CD4-positive, alpha-beta T cell (primary cell): ENCODE measurements around the gene SLIT1. TPM values are rescaled to one million over a fixed set of nuclear protein-coding genes. Genes with fewer than 3 reads are reported as not detected.
"Not testable (repeated sequence)": the region's sequence is repeated elsewhere in the genome, so short reads cannot be mapped to it uniquely, and the experiment has no call there.

Experiments used
- ATAC-seq: fragments of 200-7000 bp; cut with Tn5 transposase; one replicate; pipeline ENCODE4 v1.10.0; 2022; ENCODE audit warnings: mild to moderate bottlenecking; ENCODE audit not compliant: poor library complexity
- CTCF ChIA-PET: fragments of 350-600 bp; sonication (Branson Sonifier 250); formaldehyde crosslinking; loops from one replicate; lab custom pipeline; 2021; ENCODE audit warnings: antibody characterized with exemption, inconsistent platforms; lab: Charles Lee
- POLR2A ChIA-PET: fragments of 350-600 bp; sonication (Branson Sonifier 250); formaldehyde crosslinking; loops from one replicate; lab custom pipeline; 2021; ENCODE audit warnings: antibody characterized with exemption, inconsistent platforms; lab: Charles Lee
- DNase-seq, 14 experiments: peaks; one replicate each; pipeline ENCODE4 v3.0.0-alpha.2; 2013 to 2020; ENCODE audit warnings: mixed read lengths in 2 of 14
- H3K27ac ChIP-seq, 2 donors: one replicate each; pipeline versions ENCODE4 v1.5.1 to v1.7.0; 2013; ENCODE audit warnings: low read length in 2 of 2, low read depth in 1 of 2, mild to moderate bottlenecking in 1 of 2
- H3K27me3 ChIP-seq, 2 experiments: 1 replicate in 1 of 2; 2 replicates in 1 of 2; pipeline versions ENCODE4 v1.6.1 to v1.7.0; 2013; ENCODE audit warnings: low read length in 2 of 2, control low read depth in 1 of 2, mild to moderate bottlenecking in 1 of 2, moderate library complexity in 1 of 2; ENCODE audit not compliant: insufficient read depth in 2 of 2, control insufficient read depth in 1 of 2
- H3K36me3 ChIP-seq: one replicate; pipeline ENCODE4 v1.6.1; 2013; ENCODE audit warnings: low read length, control low read depth; ENCODE audit not compliant: insufficient read depth
- H3K4me1 ChIP-seq: one replicate; pipeline ENCODE4 v1.6.1; 2013; ENCODE audit warnings: low read length, control low read depth; ENCODE audit not compliant: insufficient read depth
- H3K4me3 ChIP-seq: one replicate; pipeline ENCODE4 v1.5.1; 2013; ENCODE audit warnings: mild to moderate bottlenecking, low read length, moderate library complexity
- H3K9me3 ChIP-seq, 2 experiments: 1 replicate in 1 of 2; 2 replicates in 1 of 2; pipeline versions ENCODE4 v1.6.1 to v1.7.0; 2013; ENCODE audit warnings: low read length in 2 of 2, mild to moderate bottlenecking in 2 of 2, control low read depth in 1 of 2, moderate library complexity in 1 of 2; ENCODE audit not compliant: control insufficient read depth in 1 of 2, insufficient read depth in 1 of 2
- H3K27ac Mint-ChIP-seq: one replicate; pipeline ENCODE4 v1.8.0; 2020; ENCODE audit warnings: mixed read lengths
- H3K27me3 Mint-ChIP-seq: one replicate; pipeline ENCODE4 v1.8.0; 2021; ENCODE audit warnings: mixed read lengths
- H3K36me3 Mint-ChIP-seq: one replicate; pipeline ENCODE4 v1.8.0; 2021; ENCODE audit warnings: low read depth, mixed read lengths
- H3K4me1 Mint-ChIP-seq: one replicate; pipeline ENCODE4 v1.8.0; 2021; ENCODE audit warnings: low read depth, mixed read lengths
- H3K4me3 Mint-ChIP-seq: one replicate; pipeline ENCODE4 v1.8.0; 2020; ENCODE audit warnings: mild to moderate bottlenecking, mixed read lengths
- H3K9me3 Mint-ChIP-seq: one replicate; pipeline ENCODE4 v1.8.0; 2020; ENCODE audit warnings: mixed read lengths
- CTCF ChIP-seq: fragments of 200-600 bp; IDR thresholded peaks from one replicate; pipeline ENCODE4 v1.8.0; 2022; ENCODE audit warnings: antibody characterized with exemption, mild to moderate bottlenecking
- intact Hi-C, 2 experiments: fragments of 100-400 bp; cut with DNase I in 1 of 2; cut with micrococcal nuclease in 1 of 2; formaldehyde crosslinking; loops; one replicate each; pipeline versions ENCODE4 v1.15.1 to v1.9.0; 2023 to 2025; cut with DNase I, micrococcal nuclease
- total RNA-seq, 174 experiments: library from RNA in 2 of 174; stranded (reverse) in 2 of 174; gene quantifications; one replicate each; pipeline ENCODE4 v1.2.3 and lab custom pipeline; 2021 to 2026

SLIT1 gene
- total RNA-seq, 2 experiments from 2014 or later, result 0.30 to 0.39 TPM

GRCh38 chr10:97034301-97034700 lies 151.5 kb downstream of the SLIT1 start:
- no peaks in the 10 kb centered on the region for H3K9me3 Mint-ChIP-seq
- H3K4me3 ChIP-seq, result no peak overlapping the region
- no peak for DNase-seq
- no peaks in the 10 kb centered on the region for H3K36me3 ChIP-seq
- H3K9me3 ChIP-seq, result no peaks in the 10 kb centered on the region
- no peak for ATAC-seq
- no peaks in the 10 kb centered on the region for H3K36me3 Mint-ChIP-seq
- no peak overlapping the region for H3K4me3 Mint-ChIP-seq
- H3K27me3 ChIP-seq, result peaks cover 0 to 5% of the 10 kb centered on the region in 2 experiments
- ChIA-PET CTCF (interaction anchor here (0.7 kb wide), 1 partner anchor 9 kb away, joined by 3 read pairs; no protein-coding TSS in a partner anchor), POLR2A (no interaction called here)
- no peaks in the 10 kb centered on the region for H3K27me3 Mint-ChIP-seq
- peaks cover 9% of the 10 kb centered on the region for H3K4me1 Mint-ChIP-seq
- peaks cover 10% of the 10 kb centered on the region for H3K4me1 ChIP-seq
- intact Hi-C loops, result no loop called here
- no peak for TF ChIP-seq CTCF
- no peak overlapping the region for H3K27ac Mint-ChIP-seq
- no peak overlapping the region for H3K27ac ChIP-seq

GRCh38 chr10:97033841-97034240 lies 151.9 kb downstream of the SLIT1 start:
- not testable (repeated sequence) for H3K27me3 Mint-ChIP-seq

DNA sequence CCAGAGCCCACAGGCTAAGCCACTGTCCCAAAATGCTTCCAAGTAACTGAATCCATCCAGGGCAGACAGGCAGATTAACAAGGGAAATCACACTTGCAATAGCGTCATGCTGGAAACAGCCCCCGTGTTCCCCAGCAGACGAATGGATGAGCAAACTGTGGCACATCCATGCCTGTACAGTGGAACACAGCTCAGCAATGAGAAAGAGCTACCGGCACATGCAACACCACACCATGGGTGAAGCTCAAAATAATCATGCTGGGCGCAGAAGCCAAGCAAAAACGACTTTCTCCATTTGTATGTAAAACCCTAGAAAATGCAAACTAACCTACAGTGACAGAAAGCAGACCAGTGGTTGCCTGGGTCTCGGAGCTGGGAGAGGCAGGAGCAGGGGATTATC lies 153.1 kb downstream of the SLIT1 start:
- no peak for TF ChIP-seq CTCF
- POLR2A ChIA-PET, result no interaction called here
- intact Hi-C loops, result no loop called here
- H3K4me3 ChIP-seq, result no peak overlapping the region
- Mint-ChIP-seq H3K4me3 (no peak overlapping the region), H3K36me3 (no peaks in the 10 kb centered on the region), H3K27ac (no peak overlapping the region), H3K4me1 (peaks cover 6% of the 10 kb centered on the region), H3K9me3 (no peaks in the 10 kb centered on the region), H3K27me3 (no peaks in the 10 kb centered on the region)
- no peak overlapping the region for H3K27ac ChIP-seq
- H3K27me3 ChIP-seq, result peaks cover 0 to 5% of the 10 kb centered on the region in 2 experiments
- no peaks in the 10 kb centered on the region for H3K36me3 ChIP-seq
- DNase-seq (no peak), ATAC-seq (no peak)
- H3K9me3 ChIP-seq, result no peaks in the 10 kb centered on the region
- H3K4me1 ChIP-seq, result peaks cover 6% of the 10 kb centered on the region
- CTCF ChIA-PET, result no interaction called here

More at GRCh38 chr10:97033841-97034240, 151.9 kb downstream of the SLIT1 start:
- H3K4me3 Mint-ChIP-seq, H3K27ac Mint-ChIP-seq, H3K9me3 ChIP-seq, H3K9me3 Mint-ChIP-seq, H3K36me3 Mint-ChIP-seq, DNase-seq, intact Hi-C loops, H3K4me3 ChIP-seq, POLR2A ChIA-PET, H3K4me1 Mint-ChIP-seq, H3K36me3 ChIP-seq, H3K27ac ChIP-seq, H3K27me3 ChIP-seq, ATAC-seq: not testable (repeated sequence)
- peaks cover 10% of the 10 kb centered on the region for H3K4me1 ChIP-seq
- CTCF ChIA-PET, result interaction anchor here (0.7 kb wide), 1 partner anchor 8 kb away, joined by 3 read pairs; no protein-coding TSS in a partner anchor

DNA sequence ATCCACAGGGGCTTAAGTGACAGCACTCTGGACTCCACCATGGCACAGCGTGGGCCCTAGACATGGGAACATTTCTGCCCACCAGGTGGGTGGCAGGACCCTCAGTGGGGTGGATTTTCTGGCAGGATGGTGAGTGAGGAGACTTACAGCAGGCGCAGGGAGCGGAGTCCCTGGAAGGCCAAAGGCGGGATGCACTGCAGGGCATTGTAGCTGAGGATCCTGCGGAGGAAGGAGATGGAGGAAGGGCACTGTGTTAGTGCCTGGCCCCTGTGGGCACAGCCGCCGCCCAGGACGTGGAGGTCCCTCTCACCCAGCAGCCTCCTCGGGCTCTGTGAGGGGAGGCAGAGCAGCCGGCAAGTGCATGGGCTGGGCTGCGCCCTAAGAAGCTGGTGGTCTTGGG lies 154.3 kb downstream of the SLIT1 start:
- no peaks in the 10 kb centered on the region for H3K36me3 Mint-ChIP-seq
- peaks cover 0 to 5% of the 10 kb centered on the region in 2 experiments for H3K27me3 ChIP-seq
- intact Hi-C loops, result no loop called here
- H3K27ac ChIP-seq, result no peak overlapping the region
- ATAC-seq, result no peak
- no peaks in the 10 kb centered on the region for H3K27me3 Mint-ChIP-seq
- TF ChIP-seq CTCF, result no peak
- no peaks in the 10 kb centered on the region for H3K4me1 ChIP-seq
- ChIA-PET POLR2A (no interaction called here), CTCF (no interaction called here)
- no peak for DNase-seq
- no peak overlapping the region for H3K27ac Mint-ChIP-seq
- no peak overlapping the region for H3K4me3 Mint-ChIP-seq
- no peaks in the 10 kb centered on the region for H3K9me3 ChIP-seq
- H3K4me1 Mint-ChIP-seq, result no peaks in the 10 kb centered on the region
- no peaks in the 10 kb centered on the region for H3K36me3 ChIP-seq
- no peaks in the 10 kb centered on the region for H3K9me3 Mint-ChIP-seq
- H3K4me3 ChIP-seq, result no peak overlapping the region
